Cardiac muscle cell (in vitro differentiated cells and primary cell): Measurements from ENCODE around the gene NOXA1. TPM values are rescaled to one million over a fixed set of nuclear protein-coding genes. Genes with fewer than 3 reads are reported as not detected.
"Not testable (repeated sequence)": the region's sequence is repeated elsewhere in the genome, so short reads cannot be mapped to it uniquely, and the experiment has no call there.

Experiments used
- DNase-seq, 2 donors: peaks; one replicate each; pipeline versions ENCODE4 v3.0.0 to v3.0.0-alpha.2; 2010 to 2017; ENCODE audit warnings: low read depth in 1 of 2, low spot score in 1 of 2
- H3K27ac ChIP-seq: fragments of 200-600 bp; sonication (generic); 2 replicates; pipeline ENCODE4 v1.5.1; 2016
- H3K27me3 ChIP-seq: fragments of 200-600 bp; sonication (generic); 2 replicates; pipeline ENCODE4 v1.6.0; 2016; ENCODE audit warnings: control low read depth
- H3K36me3 ChIP-seq: fragments of 200-600 bp; sonication (generic); 2 replicates; pipeline ENCODE4 v1.5.1; 2016; ENCODE audit warnings: control low read depth
- H3K4me1 ChIP-seq: fragments of 200-600 bp; sonication (generic); 2 replicates; pipeline ENCODE4 v1.8.1; 2017; ENCODE audit warnings: low read depth, mild to moderate bottlenecking, mixed run types
- H3K4me3 ChIP-seq: fragments of 200-600 bp; sonication (generic); 2 replicates; pipeline ENCODE4 v1.5.1; 2016; ENCODE audit warnings: mild to moderate bottlenecking
- H3K9me3 ChIP-seq: fragments of 200-600 bp; sonication (generic); 2 replicates; pipeline ENCODE4 v1.5.1; 2017; ENCODE audit warnings: low read depth, mild to moderate bottlenecking, control low read depth
- polyA plus RNA-seq: library from polyadenylated mRNA; unstranded; fragments of >200 nt; fragmentation: Nextera tagmentation; extraction: Ambion mirVana; gene quantifications from 2 replicates; pipeline ENCODE4 v1.2.1, GENCODE V29; 2016
- total RNA-seq: library from RNA; depleted of rRNA; stranded (reverse); fragments of >200 nt; gene quantifications from 2 replicates; pipeline ENCODE4 v1.2.3, GENCODE V29; 2016
- TF ChIP-seq, protein P1 (sequence below): IDR thresholded peaks from 2 replicates; pipeline ENCODE4 v1.5.1; 2012; ENCODE audit warnings: low read depth, mild to moderate bottlenecking, low read length

Gene NOXA1, protein sequence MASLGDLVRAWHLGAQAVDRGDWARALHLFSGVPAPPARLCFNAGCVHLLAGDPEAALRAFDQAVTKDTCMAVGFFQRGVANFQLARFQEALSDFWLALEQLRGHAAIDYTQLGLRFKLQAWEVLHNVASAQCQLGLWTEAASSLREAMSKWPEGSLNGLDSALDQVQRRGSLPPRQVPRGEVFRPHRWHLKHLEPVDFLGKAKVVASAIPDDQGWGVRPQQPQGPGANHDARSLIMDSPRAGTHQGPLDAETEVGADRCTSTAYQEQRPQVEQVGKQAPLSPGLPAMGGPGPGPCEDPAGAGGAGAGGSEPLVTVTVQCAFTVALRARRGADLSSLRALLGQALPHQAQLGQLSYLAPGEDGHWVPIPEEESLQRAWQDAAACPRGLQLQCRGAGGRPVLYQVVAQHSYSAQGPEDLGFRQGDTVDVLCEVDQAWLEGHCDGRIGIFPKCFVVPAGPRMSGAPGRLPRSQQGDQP
- 6.8 and 12.0 TPM in 2 replicates for total RNA-seq
- 8.1 and 14.9 TPM in 2 replicates for polyA plus RNA-seq

DNA sequence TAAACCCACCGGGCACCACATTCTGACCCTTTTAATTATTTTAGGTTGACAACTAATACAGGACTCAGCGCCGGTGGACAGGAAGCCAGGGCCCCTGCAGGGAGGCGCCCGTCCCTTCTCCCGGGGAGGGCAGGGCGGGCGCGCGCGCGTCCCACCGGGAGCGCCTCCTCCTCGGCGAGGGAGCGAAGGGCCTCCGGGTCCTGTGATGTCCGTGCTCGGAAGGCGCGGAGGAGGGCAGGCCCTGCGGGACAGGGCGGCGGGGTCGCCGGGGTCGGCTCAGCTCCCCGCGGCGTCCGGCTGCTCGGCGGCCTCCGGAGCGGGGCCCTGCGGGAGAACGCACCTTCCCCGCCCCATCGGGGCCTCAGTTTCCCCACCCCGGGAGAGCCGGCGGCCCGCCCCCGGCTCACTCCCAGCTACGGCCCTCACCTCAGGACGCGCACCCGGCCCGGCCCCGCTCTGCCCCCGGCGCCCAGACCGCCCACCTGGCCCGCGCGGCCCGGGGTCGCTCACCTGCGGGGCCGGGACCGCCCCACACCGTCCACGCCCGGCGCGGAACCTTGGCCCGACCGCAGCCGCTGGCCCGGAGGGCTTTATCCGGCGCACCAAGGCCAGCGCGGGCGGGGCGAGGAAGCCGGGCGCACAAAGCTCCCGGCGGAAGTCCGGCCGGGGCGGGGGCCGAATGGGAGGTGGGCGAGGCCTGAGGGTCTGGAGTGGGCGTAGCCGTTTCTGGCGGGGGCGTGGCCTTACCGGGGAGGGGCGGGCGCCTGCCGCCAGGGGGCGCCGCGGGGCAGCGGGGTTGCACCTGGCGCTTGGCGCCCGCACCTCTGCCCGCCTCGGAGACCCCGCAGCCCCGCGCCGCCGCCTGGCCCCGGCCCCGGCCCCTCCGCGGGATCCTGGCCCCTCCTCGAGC, at the start of gene NOXA1, which contains the start of gene EXD3:
Gene NOXA1, plus strand, starts transcription at position 790 of the 910 bp plus-strand sequence. CDS start 137 bp downstream, outside the sequence.
Gene EXD3, minus strand, starts transcription at position 559 of the 910 bp plus-strand sequence. CDS start 27,805 bp downstream, outside the sequence.
- Histone ChIP-seq H3K36me3 (no peaks in the 10 kb centered on the region), H3K4me1 (peaks cover 13% of the 10 kb centered on the region), H3K27me3 (no peaks in the 10 kb centered on the region), H3K4me3 (peak within 1 kb of the TSS; percentile 69), H3K9me3 (no peaks in the 10 kb centered on the region), H3K27ac (no peak within 1 kb of the TSS)
- DNase-seq: peak; percentile 95 to 97
- TF ChIP-seq, protein P1, sequence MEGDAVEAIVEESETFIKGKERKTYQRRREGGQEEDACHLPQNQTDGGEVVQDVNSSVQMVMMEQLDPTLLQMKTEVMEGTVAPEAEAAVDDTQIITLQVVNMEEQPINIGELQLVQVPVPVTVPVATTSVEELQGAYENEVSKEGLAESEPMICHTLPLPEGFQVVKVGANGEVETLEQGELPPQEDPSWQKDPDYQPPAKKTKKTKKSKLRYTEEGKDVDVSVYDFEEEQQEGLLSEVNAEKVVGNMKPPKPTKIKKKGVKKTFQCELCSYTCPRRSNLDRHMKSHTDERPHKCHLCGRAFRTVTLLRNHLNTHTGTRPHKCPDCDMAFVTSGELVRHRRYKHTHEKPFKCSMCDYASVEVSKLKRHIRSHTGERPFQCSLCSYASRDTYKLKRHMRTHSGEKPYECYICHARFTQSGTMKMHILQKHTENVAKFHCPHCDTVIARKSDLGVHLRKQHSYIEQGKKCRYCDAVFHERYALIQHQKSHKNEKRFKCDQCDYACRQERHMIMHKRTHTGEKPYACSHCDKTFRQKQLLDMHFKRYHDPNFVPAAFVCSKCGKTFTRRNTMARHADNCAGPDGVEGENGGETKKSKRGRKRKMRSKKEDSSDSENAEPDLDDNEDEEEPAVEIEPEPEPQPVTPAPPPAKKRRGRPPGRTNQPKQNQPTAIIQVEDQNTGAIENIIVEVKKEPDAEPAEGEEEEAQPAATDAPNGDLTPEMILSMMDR: peak; percentile 55

DNA sequence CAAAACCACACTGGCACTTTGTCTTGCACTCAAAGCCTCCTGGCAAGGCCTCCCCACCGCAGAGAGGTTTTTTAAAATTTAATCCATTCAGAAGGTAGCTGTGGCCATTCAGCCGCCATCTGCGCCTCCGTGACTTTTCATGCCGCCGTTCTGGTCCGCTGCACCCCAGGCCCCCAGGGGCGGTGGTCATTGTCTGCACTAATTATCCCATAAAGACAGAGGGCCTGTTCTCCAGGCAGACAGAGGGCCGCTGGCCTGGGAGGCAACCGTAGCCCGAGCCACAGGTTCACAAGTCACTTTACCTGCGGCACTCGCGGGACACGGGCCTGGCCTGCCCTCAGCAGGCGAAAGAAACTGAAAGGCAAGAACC, 49.6 kb upstream of the NOXA1 start:
- Histone ChIP-seq H3K4me1 (no peaks in the 10 kb centered on the region), H3K27ac (no peak overlapping the region), H3K27me3 (no peaks in the 10 kb centered on the region), H3K4me3 (no peak overlapping the region), H3K9me3 (no peaks in the 10 kb centered on the region), H3K36me3 (no peaks in the 10 kb centered on the region)
- TF ChIP-seq, protein P1: no peak
- no peak for DNase-seq

DNA sequence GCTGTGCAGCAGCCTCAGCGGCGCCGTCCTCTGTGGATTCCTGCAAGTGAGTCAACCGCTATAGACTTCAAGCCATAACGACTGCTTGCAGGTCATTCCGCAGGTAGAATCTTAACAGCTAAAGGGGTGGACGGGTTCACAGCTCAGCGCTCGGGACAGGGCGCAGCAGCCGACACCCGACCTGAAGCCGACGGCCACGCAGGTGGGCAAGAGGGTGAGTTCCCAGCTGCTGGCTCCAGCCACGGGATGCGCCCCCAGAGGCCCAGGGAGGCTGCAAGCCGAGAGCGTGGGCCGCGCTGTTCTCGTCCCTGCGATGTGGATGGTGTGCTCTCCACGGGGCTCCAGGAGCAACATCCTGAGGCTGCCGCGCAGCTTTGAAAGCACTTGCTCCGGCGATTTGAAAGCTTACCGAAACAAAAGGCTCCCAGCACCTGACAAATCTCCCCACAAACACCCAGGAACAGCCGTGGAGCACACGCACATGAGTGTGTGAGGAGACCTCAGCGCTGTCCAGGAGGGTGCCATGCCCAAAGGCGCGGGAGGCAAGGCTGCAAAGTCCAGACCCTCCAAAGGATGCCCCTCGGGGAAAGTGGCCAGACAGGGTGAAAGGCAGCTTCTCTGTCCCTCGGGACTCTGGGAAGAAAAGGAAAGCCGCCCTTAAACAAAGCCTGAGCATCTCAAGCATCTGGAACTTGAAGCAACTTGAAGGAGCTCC, 48.9 kb upstream of the NOXA1 start:
- H3K36me3 ChIP-seq: no peaks in the 10 kb centered on the region
- no peaks in the 10 kb centered on the region for H3K4me1 ChIP-seq
- H3K27ac ChIP-seq: no peak overlapping the region
- H3K27me3 ChIP-seq: no peaks in the 10 kb centered on the region
- TF ChIP-seq, protein P1: no peak
- no peak for DNase-seq
- no peak overlapping the region for H3K4me3 ChIP-seq
- H3K9me3 ChIP-seq: no peaks in the 10 kb centered on the region

DNA sequence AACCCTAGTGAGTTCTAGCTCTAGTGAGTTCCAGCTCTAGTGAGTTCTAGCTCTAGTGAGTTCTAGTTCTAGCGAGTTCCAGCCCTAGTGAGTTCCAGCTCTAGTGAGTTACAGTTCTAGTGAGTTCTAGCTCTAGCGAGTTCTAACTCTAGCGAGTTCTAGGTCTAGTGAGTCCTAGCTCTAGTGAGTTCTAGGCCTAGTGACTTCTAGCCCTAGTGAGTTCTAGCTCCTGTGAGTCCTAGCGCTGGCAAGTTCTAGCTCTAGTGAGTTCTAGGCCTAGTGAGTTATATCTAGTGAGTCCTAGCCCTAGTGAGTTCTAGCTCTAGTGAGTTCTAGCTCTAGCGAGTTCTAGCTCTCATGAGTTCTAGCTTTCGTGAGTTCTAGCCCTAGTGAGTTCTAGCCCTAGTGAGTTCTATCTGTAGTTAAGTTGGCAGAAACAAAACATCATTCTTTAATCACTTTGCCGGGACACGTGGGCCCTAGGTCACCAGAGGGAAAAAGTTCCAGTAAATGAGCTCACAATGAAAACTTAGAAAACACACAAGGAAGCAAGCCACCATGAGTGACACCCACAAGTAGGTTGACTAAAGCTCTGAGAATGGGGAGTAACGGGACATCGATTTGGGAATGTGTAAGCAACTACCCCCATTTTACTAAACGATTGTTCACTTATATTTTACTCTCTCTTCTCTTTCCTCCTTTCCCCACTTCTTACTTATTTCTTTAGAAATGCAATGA, 47.7 kb upstream of the NOXA1 start:
- no peak for DNase-seq
- Histone ChIP-seq H3K4me3 (no peak overlapping the region), H3K27me3 (no peaks in the 10 kb centered on the region), H3K36me3 (no peaks in the 10 kb centered on the region), H3K27ac (no peak overlapping the region), H3K9me3 (no peaks in the 10 kb centered on the region), H3K4me1 (no peaks in the 10 kb centered on the region)
- TF ChIP-seq, protein P1: no peak

DNA sequence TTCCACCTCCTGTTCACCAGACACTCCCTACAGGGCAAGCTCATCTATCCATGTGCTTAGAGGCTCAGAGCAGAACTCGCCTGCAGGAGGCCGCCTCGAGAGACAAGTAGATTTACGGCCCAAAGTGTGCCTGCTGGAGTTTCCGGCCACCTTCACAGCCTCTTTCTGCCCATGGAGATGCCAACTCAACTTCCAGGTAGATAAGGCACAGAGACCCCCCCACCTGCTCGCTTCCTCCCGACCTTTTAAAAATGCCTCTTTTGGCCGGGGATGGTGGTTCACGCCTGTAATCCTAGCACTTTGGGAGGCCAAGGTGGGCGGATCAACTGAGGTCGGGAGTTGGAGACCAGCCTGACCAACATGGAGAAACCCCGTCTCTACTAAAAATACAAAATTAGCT, 46.8 kb upstream of the NOXA1 start:
- H3K27ac ChIP-seq: no peak overlapping the region
- H3K9me3 ChIP-seq: no peaks in the 10 kb centered on the region
- no peak overlapping the region for H3K4me3 ChIP-seq
- TF ChIP-seq, protein P1: no peak
- no peaks in the 10 kb centered on the region for H3K27me3 ChIP-seq
- no peaks in the 10 kb centered on the region for H3K4me1 ChIP-seq
- no peak for DNase-seq
- no peaks in the 10 kb centered on the region for H3K36me3 ChIP-seq

DNA sequence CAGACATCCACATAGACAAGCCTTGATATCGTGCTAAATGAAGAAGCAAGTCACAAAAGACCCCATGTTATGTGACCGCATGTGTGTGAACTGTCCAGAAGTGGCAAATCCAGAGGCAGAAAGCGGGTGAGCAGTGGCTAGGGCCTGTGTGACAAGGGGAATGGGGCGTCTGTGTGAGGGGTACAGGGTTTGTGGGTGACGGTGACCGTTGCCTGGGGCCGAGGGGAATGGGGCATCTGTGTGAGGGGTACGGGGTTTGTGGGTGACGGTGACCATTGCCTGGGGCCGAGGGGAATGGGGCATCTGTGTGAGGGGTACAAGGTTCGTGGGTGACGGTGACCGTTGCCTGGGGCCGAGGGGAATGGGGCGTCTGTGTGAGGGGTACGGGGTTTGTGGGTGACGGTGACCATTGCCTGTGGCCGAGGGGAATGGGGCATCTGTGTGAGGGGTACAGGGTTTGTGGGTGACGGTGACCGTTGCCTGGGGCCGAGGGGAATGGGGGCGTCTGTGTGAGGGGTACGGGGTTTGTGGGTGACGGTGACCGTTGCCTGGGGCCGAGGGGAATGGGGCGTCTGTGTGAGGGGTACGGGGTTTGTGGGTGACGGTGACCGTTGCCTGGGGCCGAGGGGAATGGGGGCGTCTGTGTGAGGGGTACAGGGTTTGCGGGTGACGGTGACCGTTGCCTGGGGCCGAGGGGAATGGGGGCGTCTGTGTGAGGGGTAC, 44.3 kb upstream of the NOXA1 start:
- H3K27ac ChIP-seq, H3K4me1 ChIP-seq, H3K36me3 ChIP-seq, H3K9me3 ChIP-seq, H3K27me3 ChIP-seq, DNase-seq, H3K4me3 ChIP-seq: not testable (repeated sequence)
